NCI-H446 treated with DMSO at 0.1 percent for 48 hours (cell line): Measurements from ENCODE around the gene AGAP1.

Experiments used
- DNase-seq: peaks from one replicate; lab custom pipeline; 2025; lab: John Stamatoyannopoulos, UW

Gene AGAP1

DNA sequence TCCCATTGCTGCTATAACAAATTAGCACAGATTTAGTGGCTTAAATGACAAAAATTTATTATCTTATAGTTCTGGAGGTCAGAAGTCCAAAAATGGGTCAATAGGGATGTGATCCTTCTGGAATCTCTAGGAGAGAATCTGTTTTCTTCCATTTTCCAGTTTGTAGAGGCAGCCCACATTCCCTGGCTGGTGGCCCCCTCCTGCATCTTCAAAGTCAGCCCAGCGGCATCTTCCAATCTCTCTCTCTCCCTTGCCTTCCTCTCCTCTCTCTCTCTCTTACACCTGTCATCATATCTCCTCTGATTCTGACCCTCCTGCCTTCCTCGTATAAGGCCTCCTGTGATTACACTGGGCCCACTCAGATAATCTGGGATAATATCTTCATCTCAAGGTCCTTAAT lies 3.9 kb upstream of the AGAP1 start:
- DNase-seq: no peak

DNA sequence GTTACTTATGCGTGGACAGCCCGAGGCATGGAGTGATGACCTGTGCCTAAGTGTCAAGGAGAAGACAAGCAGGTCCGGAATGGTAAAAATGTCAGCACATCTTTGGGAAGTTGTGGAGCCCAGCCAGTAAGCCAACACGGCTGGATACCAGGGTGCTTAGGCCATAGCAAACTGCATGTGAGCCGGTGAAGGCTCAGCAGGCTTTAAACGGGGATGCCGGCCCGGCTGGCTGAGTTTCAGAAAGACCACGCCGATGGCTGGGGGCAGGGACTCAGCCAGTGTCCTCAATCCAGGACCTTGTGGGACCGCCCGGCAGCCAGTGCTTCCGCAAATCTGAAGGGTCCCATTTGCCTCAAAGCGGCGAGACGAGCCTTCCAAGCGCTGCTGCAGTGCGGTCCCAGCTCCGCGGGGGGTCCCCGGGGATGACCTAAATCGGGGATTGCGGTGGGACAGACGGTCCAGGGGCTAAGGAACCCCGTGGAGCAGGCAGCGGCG lies 946 bp upstream of the AGAP1 start:
- DNase-seq: no peak

DNA sequence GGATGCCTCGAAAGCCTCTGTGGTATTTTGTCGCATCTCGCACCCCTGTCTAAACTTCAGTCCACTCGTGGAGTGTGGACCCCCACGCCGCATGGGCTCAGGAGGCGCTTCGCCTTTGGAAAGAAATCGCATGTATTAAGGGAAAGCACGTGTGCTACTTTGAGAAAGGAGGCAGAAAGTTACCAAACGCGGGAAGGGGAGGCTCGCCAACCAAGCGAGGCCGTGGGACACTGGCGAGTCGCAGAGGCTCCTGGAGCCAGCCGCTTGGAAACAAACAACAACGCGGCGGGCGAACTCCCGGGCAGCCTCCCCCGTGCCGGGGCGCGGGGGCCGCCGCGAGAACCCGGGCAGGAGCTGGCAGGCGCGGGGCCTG lies 455 bp upstream of the AGAP1 start:
- DNase-seq: no peak

DNA sequence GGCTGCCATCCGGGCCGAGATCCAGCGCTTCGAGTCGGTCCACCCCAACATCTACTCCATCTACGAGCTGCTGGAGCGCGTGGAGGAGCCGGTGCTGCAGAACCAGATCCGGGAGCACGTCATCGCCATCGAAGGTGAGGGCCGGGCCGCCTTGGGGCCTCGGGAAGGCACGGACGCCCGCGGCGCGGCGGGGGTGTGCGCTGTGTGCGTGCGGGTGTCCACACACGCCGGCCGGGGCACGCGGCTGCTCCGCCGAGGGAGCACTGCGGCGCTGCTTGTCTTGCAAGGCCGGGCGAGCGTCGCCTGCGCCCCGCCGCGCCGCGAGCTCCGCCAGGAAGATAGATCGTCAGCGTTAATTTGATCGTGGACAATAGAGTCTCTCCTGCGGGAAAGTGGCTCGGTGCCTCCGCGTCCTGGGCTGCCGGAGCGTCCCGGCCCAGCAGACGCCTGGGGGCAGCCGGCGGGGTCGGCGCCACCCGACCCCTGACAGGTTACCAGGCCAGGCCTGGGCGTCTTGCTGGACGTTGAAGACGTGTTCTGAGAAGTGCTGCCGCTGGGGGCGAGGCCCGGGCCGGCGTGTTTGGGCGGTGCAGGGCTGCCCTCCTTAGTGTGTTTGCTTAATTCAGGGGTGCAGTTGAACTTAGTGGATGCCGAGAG lies 1.0 kb downstream of the AGAP1 start:
- no peak for DNase-seq

DNA sequence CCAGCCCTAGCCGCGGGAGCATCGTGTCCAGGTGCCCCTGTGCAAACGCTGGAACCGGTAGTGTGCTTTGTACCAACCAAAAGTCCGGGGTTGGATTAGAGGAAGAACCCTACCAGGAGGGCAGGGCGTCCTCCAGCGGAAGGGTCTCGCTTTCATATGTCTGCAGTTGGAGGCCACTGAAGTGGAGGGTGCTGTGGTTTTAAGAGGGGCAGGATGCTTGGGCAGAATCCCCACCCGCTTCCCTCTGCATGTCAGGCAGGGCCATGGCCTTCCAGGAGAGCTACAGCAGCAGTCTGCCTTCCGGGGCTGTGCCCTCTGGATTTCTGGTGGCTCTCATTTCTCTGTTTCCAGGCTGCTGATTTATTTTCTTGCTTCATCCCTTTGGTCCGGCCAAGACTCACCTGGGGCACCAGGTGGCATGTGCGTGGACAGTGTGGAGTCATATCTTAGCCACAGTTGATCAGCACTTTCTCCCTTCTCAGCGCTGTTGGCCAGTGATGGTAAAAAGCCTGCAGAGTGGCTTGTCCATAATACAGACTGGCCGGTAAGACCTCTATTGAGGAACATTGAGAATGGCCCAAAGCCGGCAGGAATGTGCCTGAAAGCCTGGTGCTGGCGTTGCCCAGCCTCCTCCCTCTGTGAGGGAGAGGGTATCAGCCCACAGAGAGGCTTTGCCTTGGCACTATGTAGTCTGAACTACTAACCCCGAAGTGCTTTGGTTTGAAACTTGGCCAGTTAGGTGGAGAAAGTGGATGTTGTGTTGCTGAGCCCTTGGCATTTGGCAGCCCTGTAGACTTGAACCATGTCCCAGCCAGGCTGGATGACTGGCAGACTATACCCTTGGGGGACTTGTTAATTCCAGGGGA lies 1.8 kb downstream of the AGAP1 start:
- no peak for DNase-seq

DNA sequence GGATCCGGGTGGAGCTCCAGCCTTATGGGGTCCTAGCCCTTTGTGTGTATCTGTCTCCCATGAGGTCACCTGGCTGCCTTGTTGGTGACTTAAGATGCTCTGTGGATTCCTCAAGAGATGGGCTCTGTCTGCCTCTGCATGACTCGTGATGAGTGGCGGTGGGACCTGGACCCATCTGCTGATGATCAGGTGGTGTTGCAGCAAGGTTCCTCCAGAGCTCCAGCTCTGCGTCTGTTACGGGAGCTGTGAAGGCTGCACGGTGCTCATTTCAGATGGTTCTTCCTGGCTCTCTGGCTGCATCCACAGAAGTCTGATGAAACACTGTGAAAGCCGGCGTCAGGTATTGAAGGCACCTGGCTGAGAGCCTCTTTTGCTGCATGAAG lies 2.4 kb downstream of the AGAP1 start:
- no peak for DNase-seq

DNA sequence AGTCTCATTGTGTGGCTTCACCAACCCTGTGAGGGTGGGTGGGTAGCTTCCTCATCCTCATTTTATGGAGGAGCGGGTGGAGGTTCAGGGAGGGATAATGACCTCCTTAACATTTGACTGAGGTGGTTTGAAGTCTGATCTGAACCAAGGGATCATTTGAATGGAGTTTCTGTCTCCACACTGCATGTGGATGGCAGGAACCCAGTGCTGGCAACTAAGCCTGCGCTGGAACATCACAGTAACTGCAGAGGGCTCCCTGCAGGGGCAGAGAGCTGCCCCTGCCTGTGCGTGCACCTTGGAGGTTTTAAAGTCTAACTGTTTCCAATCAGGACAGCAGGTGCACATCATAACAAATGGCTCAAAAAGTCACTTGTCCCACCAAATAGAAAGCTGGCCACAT lies 3.3 kb downstream of the AGAP1 start:
- no peak for DNase-seq

DNA sequence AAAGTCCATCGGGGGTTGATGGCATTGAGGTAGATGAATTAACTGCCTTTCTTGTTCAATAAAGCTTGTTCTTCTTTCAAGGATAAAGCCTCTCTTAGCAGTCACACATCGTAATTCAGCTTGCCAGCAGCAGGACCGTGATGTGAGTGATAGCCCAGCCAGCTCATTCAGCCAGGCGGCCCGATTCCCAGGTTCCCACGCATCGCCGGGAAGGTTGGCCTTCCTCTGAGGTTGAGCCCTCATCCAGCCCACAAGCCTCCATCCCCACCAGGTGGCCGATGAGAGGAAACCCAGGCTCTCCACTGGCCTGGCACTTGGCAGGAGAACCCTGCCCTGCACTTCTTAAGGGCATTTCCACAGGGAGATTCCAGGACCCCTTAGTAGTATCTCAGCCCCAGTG lies 4.7 kb downstream of the AGAP1 start:
- no peak for DNase-seq

DNA sequence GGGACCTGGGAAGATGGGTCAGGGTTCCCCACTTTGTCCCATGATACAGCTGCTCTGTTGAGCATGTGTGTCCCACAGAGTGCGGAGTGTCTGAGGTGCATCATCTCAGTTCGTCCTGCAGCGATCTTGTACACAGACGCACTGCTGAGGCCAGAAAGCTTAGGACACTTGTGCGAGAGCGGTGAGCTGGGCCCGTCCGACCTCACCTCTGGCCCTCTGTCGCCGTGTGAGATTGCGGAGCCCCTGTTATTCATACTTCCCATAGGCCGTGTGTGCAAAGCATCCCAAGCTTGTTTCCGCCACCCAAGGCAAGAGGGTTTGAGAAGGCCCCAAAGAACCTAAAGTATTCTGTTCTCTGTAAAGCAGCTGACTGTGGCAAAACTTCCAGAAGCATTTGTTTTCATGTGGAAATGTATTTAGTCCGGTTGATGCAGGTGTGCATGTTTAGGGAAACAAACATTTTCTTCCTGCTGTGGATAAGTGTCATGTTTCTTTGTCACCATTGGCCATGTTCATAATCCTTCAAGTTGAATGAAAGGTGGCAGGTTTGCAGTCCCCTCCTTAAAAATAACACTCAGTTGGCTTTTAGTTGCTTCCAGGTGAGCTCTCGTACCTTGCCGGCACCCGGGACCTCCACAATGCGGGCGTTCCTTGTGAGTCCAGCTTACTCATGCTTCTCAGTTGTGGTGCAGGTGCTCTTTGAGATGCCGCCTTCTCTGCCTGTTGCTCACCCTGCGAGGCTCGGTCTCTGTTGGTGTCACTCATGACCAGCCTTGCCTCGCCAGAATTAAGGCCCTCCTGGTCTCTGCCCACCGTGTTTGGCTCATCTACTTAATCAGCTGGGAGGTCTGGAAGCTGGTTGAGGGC lies 5.3 kb downstream of the AGAP1 start:
- DNase-seq: no peak

DNA sequence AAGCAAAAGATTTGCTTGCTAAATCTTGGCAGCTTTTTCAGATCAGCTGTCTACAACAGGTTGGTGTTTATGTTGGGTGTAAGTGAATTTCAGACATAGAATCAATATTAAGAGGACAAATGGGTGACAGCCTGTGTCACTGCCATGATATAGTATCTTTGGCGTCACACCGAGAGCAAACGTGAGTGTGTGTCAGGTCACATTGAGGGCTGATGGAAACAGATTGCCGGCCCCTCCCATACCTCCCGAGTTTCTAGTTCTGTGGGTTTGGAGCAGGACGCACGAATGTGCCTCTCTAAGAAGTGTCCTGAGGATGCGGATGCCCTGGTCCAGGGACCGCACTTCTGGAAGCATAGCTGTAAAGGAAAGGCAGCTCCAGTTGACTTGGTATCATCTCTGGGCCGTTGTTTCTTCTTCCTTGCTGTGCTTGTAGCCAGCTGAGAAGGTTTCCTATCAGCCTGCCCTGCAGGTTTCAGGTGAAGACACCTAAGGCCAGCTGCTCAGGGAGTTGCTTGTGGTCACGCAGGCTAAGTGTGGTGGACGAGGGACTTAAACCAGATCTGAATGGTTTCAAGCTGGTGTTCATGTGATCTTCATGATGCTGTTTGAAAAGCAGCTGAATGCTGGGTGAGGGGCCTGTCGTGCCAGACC lies 6.4 kb downstream of the AGAP1 start:
- no peak for DNase-seq

DNA sequence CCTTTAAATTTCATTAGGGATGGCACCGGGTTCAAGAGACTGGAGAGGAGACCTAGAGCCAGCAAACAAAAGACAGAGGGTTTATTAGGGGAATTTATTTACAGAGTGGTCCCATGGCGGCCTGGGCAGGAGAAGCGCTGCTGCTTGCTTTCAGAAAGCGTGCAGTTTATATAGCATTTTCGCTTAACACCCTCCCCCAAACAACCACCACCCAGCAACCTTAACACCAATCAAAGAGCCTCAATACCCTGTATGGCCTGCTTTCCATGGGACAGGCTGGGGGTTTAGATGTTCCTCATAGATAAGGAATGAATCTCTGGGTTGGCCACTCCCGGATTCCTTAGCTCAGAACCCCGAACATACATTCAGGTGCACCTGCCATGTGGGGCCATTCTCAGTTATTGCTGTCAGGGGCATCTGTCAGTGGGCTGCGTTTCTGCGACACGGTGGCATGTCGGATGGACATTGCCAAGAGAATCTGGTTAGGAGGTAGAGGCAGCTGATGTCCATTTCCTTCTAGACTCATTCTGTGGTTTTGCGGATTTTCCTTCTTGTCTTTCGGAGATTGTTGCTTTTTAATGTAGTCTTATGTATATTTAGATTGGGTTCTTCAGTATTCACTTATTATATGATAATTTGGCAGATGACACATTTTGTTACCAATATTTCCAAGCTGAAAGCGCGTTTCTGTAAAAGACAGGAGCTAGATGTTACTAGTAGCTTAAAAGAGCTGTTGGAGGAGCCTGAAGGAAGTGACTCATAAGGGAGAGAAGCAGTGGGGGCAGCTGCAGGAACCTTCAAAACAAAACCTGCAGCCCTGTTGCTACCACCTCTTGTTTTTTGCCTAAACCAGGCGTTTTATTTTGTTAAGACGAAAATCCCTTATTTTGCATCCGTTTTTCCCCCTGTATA lies 7.2 kb downstream of the AGAP1 start:
- no peak for DNase-seq

DNA sequence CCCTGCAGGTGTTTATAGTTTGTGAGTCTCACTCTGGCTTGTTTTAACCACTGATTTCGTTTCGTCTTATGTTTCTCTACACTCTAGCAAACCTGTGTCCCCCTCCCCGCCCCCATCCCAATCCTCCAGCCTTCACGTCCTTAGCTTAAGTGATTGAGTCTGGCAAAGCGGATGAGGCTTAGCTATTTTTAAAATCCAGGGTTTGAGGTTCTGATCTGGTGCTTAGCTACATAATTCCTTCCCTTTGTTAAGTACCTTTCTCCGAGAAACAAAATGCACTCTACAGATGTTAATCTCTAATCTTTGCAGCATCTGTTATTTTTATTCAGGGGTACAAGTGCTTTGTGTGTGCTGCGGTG lies 7.8 kb downstream of the AGAP1 start:
- no peak for DNase-seq

DNA sequence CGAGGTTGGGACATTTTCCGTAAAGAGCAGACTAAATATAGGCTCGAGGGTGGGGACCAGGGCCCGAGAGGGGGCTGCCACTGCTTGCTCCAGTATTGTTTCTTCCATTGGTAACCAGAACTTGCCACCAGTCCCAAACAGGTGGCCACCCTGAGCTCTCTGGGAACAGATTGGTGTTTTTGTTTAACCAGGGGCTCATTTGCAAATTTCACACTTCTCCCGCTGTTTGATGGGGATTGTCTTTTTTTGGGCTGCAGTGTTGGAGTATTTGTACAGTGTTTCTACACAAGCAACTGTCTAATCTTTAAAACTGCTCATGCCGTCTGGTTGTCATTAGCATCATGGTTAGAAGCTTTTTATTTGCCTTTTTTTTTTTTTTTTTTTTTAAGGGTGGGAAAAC lies 8.5 kb downstream of the AGAP1 start:
- DNase-seq: no peak

DNA sequence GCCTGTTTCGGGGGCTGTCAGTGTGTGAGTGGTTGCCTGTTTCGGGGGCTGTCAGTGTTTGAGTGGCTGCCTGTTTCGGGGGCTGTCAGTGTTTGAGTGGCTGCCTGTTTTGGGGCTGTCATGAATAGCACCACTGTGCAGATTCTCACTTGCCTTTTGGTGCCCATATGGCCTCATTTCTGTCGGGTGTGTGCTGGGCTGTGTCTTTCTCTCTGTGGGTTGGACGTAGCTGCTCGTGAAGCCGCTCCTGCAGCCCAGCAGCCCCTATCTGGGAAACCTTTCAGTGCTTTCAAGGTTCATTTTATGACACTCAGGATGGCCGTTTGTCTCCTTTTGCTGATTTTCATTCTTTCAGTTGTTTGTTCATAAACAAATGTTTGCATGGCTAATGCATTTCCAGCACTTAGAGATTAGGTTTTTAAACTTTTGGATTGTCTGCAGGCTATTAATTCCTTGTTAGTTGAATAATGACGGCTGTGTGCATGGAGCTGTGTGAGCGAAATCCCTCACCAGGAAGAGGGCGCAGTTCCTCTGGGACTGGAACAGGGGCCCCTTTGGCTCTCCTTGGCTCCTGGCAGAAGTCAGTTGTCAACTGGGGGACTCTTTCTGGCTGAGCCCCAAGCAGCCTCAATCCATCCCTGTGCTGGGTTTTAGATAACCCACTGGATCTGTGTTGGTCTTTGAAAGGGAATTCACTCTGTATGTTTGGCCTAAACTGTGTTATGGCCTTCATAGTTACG lies 10.8 kb downstream of the AGAP1 start:
- no peak for DNase-seq

DNA sequence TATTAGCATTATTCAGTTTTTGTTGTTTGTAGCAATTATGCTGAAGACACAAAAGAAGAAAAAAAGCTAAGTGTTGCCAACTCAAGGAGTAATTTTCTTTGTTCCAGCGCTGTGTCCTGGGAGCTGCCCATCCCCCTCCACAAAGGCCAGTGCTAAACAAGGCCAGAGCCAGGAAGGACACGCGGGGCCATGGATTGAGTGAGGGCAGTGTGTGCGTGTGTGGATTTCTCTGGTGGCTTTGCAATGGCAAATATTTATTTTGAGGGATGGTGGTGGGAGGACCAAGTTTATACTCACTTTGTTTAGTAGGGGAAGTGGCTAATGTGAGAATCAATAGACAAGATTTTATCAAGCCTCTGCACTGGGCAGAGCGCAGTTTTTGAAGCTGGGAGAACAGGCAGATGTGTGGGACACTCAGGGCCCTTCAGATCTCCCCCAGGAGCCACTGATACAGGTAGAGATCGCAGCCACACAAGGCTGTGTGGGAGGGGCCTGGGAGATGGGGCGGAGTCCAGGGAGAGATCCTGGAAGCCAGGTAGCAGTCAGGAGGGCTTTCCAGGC lies 11.4 kb downstream of the AGAP1 start:
- no peak for DNase-seq

DNA sequence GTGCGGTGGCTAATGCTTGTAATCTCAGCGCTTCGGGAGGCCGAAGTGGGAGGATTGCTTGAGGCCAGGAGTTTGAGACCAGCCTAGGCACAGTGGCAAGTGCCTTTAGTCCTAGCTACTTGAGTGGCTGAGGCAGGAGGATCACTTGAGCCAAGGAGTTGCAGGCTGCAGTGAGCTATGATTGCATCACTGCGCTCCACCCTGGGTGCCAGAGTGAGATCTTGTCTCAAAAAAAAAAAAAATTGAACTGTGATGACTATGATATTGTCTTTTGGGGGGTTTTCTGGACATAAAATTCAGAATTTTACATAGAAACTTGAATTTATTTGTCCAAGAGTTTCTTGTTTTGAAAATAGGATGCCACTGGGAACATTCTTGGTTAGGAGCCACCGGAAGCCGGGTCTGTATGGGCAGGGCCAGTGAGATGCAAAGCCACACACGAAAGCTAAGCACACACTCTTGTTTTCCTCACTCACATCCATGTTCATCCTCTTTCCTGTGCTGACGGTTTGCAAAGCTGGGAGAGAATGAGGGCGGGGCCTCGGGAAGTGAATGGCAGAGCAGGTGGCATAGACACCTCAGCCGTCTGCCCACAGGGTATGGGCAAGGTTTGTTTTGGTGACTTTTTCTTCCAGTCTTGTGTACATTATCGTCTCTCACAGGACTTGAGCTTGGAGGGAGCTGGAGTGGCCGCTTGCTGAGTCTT lies 12.6 kb downstream of the AGAP1 start:
- no peak for DNase-seq

DNA sequence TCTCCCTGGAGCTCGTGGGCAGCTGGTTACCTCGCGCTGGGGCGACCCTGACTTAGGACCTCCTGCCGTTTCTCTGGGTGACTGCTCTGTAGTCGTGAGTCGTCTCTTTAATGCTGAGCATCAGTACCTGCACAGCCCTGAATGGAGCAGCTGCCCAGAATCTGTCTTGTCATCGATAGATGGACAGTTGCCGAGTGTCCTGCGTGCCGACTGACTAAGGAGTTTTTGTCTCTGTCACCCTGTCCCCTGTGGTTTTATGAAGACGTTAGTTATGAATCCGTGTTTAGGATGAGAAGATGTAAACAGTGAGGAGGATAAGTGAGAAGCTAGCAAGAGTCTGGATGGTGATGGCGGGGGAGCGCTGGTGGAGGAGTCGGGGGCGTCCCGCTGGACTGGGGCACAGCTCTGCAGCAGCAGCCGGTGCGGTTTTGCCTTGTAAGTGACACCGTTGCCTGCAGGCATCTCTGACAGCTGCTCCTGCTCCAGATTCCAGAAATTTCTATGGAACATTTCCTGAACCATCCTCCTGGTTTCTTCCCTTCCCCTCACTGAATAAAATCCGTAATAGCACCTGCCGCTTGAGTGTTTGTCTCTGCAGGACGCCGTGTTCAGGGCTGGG lies 13.3 kb downstream of the AGAP1 start:
- DNase-seq: no peak

DNA sequence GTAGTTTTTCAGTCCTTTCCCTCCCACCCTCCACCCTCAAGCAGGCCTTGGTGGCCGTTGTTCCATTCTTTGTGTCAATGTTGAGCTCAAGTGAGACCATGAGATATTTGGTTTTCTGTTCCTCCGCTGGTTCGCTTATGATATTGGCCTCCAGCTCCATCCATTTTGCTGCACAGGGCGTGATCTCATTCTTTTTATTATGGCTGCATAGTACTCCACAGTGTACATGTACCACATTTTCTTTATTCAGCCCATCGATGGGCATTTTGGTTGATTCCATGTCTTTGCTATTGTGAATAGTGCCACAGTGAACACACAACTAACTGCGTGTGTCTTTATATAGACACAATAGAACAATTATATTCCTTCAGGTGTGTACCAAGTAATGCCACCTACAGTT lies 14.1 kb downstream of the AGAP1 start:
- DNase-seq: no peak
